HG03045 (cell line): Measurements from ENCODE around the gene SCN5A.

Source experiments
- ATAC-seq: cut with Tn5 transposase; IDR thresholded peaks from one replicate; pipeline ENCODE4 v1.9.1; 2021; ENCODE audit warnings: mild to moderate bottlenecking, moderate library complexity; ENCODE audit not compliant: unreplicated experiment

SCN5A gene

DNA sequence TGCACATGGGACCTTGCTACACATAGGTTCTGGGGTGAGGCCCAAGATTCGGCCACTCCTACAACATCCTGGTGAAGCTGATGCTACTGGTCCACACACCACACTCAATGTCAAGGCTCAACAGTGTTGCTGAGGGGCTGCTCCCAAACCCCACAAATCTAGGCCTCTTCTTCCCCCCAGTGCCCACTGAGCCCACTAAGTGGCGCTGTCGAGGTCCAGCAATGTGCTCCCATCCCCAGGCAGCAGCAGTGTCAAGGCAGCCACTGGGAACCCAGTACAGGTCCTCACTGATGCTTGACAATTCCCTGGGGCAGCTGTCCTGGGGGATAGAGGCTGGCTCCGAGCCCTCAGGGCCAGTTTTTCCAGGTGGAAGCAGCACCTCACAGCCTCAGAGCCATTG is 21.5 kb downstream of the SCN5A start:
- ATAC-seq = no peak

DNA sequence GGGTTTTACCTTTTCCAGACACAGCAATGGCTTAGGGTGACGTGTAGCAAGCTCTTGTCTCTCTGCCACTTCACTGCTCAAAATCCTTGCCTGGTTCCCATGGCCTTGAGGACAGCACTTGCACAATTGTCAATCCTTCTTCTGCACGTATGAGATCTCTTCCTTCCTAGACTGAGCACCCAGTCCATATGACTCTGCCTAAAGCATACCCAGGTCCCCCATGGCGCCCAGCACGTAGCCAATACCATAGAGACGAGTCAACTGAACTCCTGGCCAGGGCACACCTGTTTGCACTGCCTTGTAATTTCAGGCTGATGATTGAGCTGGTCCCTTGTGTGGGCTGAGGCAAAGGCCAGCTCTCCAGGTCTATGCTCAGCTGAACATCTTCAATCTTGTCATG is 23.3 kb downstream of the SCN5A start:
- ATAC-seq = no peak

GRCh38 chr3:38623539-38623938 is 25.9 kb downstream of the SCN5A start:
- ATAC-seq = no peak

- ATAC-seq = no peak
These were observed 27.2 kb downstream of the SCN5A start for GRCh38 chr3:38622336-38622735.

DNA sequence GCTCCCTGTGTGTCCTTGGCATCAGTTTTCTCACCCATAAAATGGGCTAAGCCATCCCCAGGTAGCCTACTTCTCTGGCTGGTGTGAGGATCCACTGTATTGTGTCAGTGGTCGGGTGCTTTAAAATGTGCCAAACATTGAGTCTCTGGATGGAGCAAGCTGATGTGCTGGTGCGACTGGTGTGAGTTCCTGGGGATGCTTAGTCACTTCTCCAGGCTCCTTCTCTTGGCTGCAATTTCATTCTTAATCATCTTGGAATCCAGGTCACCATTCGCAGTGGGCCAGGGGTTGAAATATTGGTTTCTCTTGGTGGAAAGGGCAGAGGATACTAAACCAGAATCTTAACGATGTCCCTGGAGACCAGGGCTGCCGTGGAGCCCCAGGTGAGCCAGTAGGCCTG is 29.3 kb downstream of the SCN5A start:
- no peak for ATAC-seq

GRCh38 chr3:38618343-38618742 is 31.1 kb downstream of the SCN5A start:
- no peak for ATAC-seq

DNA sequence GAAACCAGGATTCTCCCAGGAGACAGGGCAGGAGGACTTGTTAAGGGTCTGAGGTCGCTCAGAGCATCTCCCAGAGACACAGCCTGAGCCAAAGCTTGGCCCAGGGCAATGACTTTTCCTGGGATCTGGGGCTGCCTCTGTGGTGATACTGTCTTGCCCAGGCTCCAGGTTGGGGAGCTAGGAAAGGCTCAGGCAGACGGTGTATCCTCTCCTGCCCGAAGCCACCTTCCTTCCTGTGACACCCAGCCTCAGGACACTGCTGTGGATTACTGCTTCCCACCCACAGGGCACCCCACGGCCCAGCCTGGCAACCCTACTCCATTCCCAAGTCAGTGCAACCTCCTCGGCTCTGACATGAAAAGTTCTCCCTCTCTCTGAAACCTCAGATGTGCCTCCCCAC is 31.9 kb downstream of the SCN5A start:
- ATAC-seq = no peak

GRCh38 chr3:38617137-38617536 is 32.4 kb downstream of the SCN5A start:
- no peak for ATAC-seq

- ATAC-seq = no peak
These were observed 32.8 kb downstream of the SCN5A start for GRCh38 chr3:38616658-38617057.

DNA sequence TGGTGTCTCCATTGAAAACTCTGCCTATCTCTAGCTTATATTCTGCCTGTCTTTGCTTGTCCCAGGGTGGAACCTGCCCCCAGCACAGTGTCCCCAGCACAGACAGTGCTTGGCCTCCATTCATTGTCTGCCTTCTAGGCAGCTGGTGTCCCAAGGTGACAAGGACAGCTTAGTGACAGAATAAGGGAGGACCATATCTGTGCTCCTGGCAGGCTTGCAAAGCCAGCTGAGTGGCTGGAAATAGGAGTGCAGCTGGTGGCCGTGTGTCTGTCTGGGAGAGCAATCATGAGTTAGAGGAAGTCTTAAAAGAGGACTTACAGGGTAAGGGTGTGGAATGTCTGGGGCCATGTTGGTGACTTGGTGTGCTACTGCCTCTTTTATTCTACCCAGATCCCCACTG is 33.4 kb downstream of the SCN5A start:
- ATAC-seq = no peak

- ATAC-seq = no peak
These were observed 34.7 kb downstream of the SCN5A start for GRCh38 chr3:38614651-38615352.

- ATAC-seq = no peak
These were observed 35.4 kb downstream of the SCN5A start for GRCh38 chr3:38614091-38614490.

GRCh38 chr3:38613426-38613825 is 36.1 kb downstream of the SCN5A start:
- no peak for ATAC-seq

DNA sequence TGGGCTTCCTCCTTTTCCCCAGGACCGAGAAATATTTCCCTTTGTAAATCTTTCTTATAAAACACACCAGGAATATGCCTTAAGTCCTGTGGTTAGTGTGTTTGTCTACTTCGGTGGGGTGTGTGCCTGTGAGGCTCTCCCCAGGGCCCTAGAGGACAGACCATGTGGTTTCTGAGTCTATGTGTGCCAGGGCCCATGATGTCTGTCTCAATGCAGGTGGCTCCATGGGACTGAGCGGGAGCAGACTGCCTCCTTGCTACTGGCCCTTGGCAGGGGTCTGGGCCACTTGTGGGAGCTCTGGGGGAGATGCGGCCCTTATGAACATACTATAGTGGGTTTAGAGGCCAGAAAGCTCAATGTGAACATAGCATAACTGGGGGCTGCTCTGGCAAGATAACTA is 37.6 kb downstream of the SCN5A start:
- ATAC-seq = no peak

DNA sequence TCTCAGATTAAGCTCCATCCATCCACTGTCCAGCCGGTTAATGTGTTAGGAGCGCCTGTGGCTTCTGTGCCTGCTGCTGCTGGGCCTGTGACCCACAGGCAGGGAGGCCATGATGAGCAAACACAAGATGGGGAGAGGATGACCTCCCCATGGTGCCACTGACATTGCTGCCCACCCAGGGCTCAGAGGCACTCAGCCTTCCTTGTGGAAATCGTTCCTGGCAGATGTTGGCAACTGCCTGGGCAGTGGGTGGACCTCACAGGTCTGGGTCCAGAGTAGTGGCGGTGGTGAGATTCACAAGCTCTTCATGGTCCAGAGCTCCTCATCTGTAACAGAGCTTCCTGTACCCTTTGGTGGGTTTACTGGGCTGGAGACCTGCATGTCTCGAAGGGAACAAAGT is 38.6 kb downstream of the SCN5A start:
- no peak for ATAC-seq

- ATAC-seq = no peak
These were observed 39.1 kb downstream of the SCN5A start for GRCh38 chr3:38610436-38610835.

DNA sequence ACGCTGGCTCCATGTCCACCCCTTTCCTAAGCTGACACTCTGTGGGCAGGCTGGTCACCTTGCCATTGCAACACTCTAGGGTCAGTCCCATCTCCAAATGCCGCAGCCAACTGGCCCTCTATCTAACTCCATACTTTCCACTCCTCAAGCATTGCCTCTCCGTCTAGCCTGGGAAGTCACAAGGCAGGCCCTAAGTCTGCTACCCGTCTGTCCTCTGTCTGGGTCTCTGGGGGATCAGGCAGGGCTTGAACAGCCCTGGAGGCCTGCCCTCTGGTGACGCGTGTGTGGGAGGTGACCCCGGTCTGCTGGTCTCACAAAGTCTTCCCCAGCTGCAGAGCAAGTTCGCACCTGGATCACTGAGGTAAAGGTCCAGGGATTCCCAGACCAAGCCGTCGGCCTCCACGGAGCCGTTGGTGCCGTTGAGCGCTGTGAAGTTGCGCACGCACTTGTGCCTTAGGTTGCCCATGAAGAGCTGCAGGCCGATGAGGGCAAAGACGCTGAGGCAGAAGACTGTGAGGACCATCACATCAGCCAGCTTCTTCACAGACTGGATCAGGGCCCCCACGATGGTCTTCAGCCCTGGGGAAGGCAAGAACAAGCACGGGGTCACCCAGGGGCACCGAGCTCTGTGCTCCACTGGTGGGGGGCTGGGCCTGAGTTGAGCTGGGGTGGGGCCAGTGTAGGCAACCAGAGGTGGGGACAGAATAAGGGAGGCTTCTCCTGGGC is 39.9 kb downstream of the SCN5A start:
- no peak for ATAC-seq

DNA sequence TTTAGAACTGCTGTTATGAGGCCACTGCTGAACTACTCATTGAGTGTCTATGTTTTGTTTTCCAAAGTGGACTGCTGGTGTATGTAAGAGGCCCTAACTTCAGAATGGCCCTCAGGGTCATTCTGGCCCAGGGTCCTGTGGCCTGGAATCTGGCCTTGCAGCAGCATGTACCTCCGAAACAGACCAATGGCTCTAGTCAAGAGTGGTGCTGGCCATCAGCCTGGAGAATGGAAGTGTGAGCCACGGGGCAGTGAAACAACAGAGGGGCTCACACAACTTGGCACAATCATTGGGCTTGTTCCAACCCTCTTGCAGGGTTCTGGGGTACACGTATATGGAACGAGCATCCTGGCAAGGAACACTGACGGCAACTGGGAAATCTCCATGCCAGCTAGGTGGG is 40.5 kb downstream of the SCN5A start:
- ATAC-seq = no peak

- no peak for ATAC-seq
These were observed 41.3 kb downstream of the SCN5A start for GRCh38 chr3:38608086-38608775.

GRCh38 chr3:38606561-38606960 is 42.9 kb downstream of the SCN5A start:
- no peak for ATAC-seq

DNA sequence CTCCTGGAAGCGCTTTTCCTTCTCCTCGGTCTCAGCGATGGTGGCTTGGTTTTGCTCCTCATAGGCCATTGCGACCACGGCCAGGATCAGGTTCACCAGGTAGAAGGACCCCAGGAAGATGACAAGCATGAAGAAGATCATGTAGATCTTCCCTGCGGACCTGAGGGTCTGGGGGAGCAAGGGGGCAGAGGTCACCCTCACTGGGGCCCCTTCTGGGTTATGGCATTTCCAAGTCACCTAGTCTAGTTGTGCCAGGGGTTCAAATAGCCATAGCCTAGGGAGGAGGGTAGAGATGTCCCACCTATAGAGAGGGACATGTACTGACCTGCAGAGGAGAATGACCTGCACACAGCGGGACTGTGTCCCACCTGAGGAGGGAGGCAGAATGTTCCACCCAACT is 43.5 kb downstream of the SCN5A start:
- ATAC-seq = no peak

- no peak for ATAC-seq
These were observed 45.2 kb downstream of the SCN5A start for GRCh38 chr3:38604246-38604645.
